HepG2 (cell line): ENCODE results near the gene MTSS2. TPM values are rescaled to one million over a fixed set of nuclear protein-coding genes. Genes with fewer than 3 reads are reported as not detected.

Source experiments
- ASH2L ChIP-seq: fragments of 300-600, 200-600 bp; sonication (generic); IDR thresholded peaks from 2 replicates; pipeline ENCODE4 v1.7.0; 2017; ENCODE audit warnings: low read depth, mild to moderate bottlenecking, moderate library complexity, mixed read lengths, low read length; ENCODE audit not compliant: insufficient read length
- CREBL2 ChIP-seq: sonication (generic); formaldehyde crosslinking; IDR thresholded peaks from 2 replicates; pipeline ENCODE4 v1.8.1; 2023; ENCODE audit warnings: missing genetic modification reagents, mild to moderate bottlenecking, borderline replicate concordance
- KAT8 ChIP-seq: IDR thresholded peaks from 2 replicates; pipeline ENCODE4 v1.6.1; 2016; ENCODE audit warnings: missing genetic modification reagents, missing compliant biosample characterization
- NCOA2 ChIP-seq: sonication (generic); formaldehyde crosslinking; IDR thresholded peaks from 2 replicates; pipeline ENCODE4 v1.8.0; 2022; ENCODE audit warnings: inconsistent platforms
- NR2F1 ChIP-seq, 2 experiments: fragments of 450-650 bp in 1 of 2; formaldehyde crosslinking in 1 of 2; IDR thresholded peaks; 2 replicates each; pipeline versions ENCODE4 v1.5.0 to v1.6.1; 2016 to 2020; ENCODE audit warnings: mild to moderate bottlenecking in 1 of 2, missing compliant biosample characterization in 1 of 2, missing genetic modification reagents in 1 of 2, moderate library complexity in 1 of 2
- POGZ ChIP-seq: sonication (generic); formaldehyde crosslinking; IDR thresholded peaks from 2 replicates; pipeline ENCODE4 v1.4.0; 2020; ENCODE audit warnings: mild to moderate bottlenecking, missing genetic modification reagents
- RBM39 ChIP-seq: fragments of 200-400 bp; formaldehyde crosslinking; IDR thresholded peaks from one replicate; pipeline ENCODE4 v1.6.1; 2018; ENCODE audit warnings: antibody characterized with exemption, mild to moderate bottlenecking, low read depth, low read length; ENCODE audit not compliant: poor library complexity, severe bottlenecking
- SIN3A ChIP-seq: IDR thresholded peaks from 2 replicates; pipeline ENCODE4 v1.6.1; 2011; ENCODE audit warnings: low read depth, mild to moderate bottlenecking, control low read depth, low read length, borderline replicate concordance
- ZGPAT ChIP-seq: IDR thresholded peaks from 2 replicates; pipeline ENCODE4 v1.6.1; 2016; ENCODE audit warnings: mild to moderate bottlenecking
- ZNF17 ChIP-seq: sonication (generic); formaldehyde crosslinking; IDR thresholded peaks from 2 replicates; pipeline ENCODE4 v1.5.0; 2020; ENCODE audit warnings: mild to moderate bottlenecking, missing genetic modification reagents
- ZNF232 ChIP-seq: sonication (generic); formaldehyde crosslinking; IDR thresholded peaks from 2 replicates; pipeline ENCODE4 v1.4.0; 2020; ENCODE audit warnings: missing genetic modification reagents, borderline replicate concordance
- ZNF317 ChIP-seq: sonication (generic); formaldehyde crosslinking; IDR thresholded peaks from 2 replicates; pipeline ENCODE4 v1.5.0; 2020; ENCODE audit warnings: mild to moderate bottlenecking, missing genetic modification reagents
- ZNF605 ChIP-seq: sonication (generic); formaldehyde crosslinking; IDR thresholded peaks from 2 replicates; pipeline ENCODE4 v1.8.0; 2022; ENCODE audit warnings: mild to moderate bottlenecking, missing genetic modification reagents
- polyA plus RNA-seq, 8 experiments: library from polyadenylated mRNA; depleted of rRNA in 3 of 8; stranded (reverse) in 7 of 8; unstranded in 1 of 8; fragments of >200 nt; fragmentation: Illumina TruSeq in 4 of 8; extraction: Trizol in 4 of 8; gene quantifications; 2 replicates each; pipeline versions ENCODE4 v1.2.1 to v1.2.3, GENCODE V29; 2011 to 2016; ENCODE audit warnings: low read depth in 4 of 8, missing spikeins in 1 of 8, mixed read lengths in 1 of 8; ENCODE audit not compliant: insufficient read depth in 1 of 8
- total RNA-seq, 5 experiments: library from RNA; depleted of rRNA; stranded (reverse); fragments of >200 nt; fragmentation: Illumina TruSeq; extraction: Trizol; gene quantifications; 2 replicates each; pipeline ENCODE4 v1.2.3, GENCODE V29; 2016; ENCODE audit warnings: low read depth in 1 of 5
- TF ChIP-seq, protein P1 (sequence below): sonication (generic); formaldehyde crosslinking; IDR thresholded peaks from 2 replicates; pipeline ENCODE4 v1.4.0; 2020; ENCODE audit warnings: missing genetic modification reagents
- TF ChIP-seq, protein P2 (sequence below): IDR thresholded peaks from 2 replicates; pipeline ENCODE4 v1.6.1; 2016; ENCODE audit warnings: low read depth, borderline replicate concordance
- TF ChIP-seq, protein P3 (sequence below): sonication (generic); formaldehyde crosslinking; IDR thresholded peaks from 2 replicates; pipeline ENCODE4 v1.4.0; 2020; ENCODE audit warnings: mild to moderate bottlenecking, missing genetic modification reagents
- TF ChIP-seq, protein P4 (sequence below): sonication (generic); formaldehyde crosslinking; IDR thresholded peaks from 2 replicates; pipeline ENCODE4 v1.8.0; 2022; ENCODE audit warnings: mild to moderate bottlenecking, missing genetic modification reagents, moderate library complexity

Gene MTSS2
- total and polyA plus RNA-seq, 2 of the 13 experiments (the other 11 are each of a cell fraction or from before 2014, with no cell fraction given) = 132 to 242 TPM

DNA sequence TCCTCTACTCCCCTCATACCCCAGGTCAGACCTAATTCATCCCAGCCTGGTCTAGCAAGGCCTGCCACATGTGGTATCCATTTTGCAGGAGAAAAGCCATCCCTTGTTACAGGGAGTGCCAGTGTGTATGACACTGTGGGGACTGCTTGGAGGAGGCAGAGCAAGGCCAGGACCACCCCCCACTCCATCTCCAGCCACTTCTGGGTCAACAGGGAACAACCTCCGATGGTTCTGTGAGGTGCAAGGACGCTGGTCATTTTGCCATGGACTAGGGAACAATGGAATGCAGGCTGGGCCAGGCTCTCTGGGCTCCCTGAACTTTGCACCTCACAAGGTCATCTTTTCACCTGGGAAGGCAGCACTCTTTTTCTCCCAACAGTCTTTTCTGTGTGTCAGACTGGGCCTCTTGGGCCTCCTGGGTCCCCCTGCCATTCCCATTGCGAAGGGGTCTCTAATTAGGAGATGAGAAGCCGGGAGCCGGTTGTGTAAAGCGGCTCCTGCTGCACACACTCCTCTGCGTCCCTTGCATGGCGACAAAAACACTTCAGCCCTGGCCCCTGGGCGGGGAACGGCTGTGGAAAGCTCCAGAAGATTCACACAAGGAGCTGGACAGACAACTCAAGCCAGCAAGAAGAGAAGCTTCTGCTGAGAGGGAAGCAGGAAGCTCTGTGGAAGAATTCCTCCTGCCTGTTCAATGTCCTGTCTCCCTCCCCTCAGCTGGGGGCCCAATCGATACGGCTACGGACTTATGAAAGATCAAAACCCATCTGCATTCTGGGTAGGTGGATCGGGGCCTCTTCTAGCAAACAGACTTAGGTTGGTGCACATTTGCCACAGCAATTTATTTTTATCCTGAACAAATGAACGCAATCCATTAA is 38.5 kb upstream of the MTSS2 start (continued):
- TF ChIP-seq, protein P1, sequence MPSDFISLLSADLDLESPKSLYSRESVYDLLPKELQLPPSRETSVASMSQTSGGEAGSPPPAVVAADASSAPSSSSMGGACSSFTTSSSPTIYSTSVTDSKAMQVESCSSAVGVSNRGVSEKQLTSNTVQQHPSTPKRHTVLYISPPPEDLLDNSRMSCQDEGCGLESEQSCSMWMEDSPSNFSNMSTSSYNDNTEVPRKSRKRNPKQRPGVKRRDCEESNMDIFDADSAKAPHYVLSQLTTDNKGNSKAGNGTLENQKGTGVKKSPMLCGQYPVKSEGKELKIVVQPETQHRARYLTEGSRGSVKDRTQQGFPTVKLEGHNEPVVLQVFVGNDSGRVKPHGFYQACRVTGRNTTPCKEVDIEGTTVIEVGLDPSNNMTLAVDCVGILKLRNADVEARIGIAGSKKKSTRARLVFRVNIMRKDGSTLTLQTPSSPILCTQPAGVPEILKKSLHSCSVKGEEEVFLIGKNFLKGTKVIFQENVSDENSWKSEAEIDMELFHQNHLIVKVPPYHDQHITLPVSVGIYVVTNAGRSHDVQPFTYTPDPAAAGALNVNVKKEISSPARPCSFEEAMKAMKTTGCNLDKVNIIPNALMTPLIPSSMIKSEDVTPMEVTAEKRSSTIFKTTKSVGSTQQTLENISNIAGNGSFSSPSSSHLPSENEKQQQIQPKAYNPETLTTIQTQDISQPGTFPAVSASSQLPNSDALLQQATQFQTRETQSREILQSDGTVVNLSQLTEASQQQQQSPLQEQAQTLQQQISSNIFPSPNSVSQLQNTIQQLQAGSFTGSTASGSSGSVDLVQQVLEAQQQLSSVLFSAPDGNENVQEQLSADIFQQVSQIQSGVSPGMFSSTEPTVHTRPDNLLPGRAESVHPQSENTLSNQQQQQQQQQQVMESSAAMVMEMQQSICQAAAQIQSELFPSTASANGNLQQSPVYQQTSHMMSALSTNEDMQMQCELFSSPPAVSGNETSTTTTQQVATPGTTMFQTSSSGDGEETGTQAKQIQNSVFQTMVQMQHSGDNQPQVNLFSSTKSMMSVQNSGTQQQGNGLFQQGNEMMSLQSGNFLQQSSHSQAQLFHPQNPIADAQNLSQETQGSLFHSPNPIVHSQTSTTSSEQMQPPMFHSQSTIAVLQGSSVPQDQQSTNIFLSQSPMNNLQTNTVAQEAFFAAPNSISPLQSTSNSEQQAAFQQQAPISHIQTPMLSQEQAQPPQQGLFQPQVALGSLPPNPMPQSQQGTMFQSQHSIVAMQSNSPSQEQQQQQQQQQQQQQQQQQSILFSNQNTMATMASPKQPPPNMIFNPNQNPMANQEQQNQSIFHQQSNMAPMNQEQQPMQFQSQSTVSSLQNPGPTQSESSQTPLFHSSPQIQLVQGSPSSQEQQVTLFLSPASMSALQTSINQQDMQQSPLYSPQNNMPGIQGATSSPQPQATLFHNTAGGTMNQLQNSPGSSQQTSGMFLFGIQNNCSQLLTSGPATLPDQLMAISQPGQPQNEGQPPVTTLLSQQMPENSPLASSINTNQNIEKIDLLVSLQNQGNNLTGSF (CRISPR knock-in tag) = peak; percentile 39
- TF ChIP-seq ZNF17 (peak; percentile 59; the same call in 1 of the 2 replicates), CREBL2 (peak; percentile 69), ASH2L (peak; percentile 96), NR2F1 (CRISPR knock-in tag; IDR thresholded peaks at IDR 0.05) (peak; percentile 62 to 74; a peak in 3 of 4 replicates), RBM39 (no peak), KAT8 (peak; percentile 22), SIN3A (no peak), ZGPAT (CRISPR knock-in tag) (peak; percentile 58; the same call in 1 of the 2 replicates), ZNF605 (CRISPR knock-in tag) (peak; percentile 57), POGZ (CRISPR knock-in tag) (peak; percentile 28; the same call in 1 of the 2 replicates), ZNF232 (CRISPR knock-in tag) (peak; percentile 48; the same call in 1 of the 2 replicates), NCOA2 (CRISPR knock-in tag) (peak; percentile 44; the same call in 1 of the 2 replicates), ZNF317 (CRISPR knock-in tag) (peak; percentile 15; the same call in 1 of the 2 replicates)
- TF ChIP-seq, protein P2, sequence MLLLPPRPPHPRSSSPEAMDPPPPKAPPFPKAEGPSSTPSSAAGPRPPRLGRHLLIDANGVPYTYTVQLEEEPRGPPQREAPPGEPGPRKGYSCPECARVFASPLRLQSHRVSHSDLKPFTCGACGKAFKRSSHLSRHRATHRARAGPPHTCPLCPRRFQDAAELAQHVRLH (CRISPR knock-in tag) = peak; percentile 79; the same call in 1 of the 2 replicates
- TF ChIP-seq, protein P3, sequence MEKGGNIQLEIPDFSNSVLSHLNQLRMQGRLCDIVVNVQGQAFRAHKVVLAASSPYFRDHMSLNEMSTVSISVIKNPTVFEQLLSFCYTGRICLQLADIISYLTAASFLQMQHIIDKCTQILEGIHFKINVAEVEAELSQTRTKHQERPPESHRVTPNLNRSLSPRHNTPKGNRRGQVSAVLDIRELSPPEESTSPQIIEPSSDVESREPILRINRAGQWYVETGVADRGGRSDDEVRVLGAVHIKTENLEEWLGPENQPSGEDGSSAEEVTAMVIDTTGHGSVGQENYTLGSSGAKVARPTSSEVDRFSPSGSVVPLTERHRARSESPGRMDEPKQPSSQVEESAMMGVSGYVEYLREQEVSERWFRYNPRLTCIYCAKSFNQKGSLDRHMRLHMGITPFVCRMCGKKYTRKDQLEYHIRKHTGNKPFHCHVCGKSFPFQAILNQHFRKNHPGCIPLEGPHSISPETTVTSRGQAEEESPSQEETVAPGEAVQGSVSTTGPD (CRISPR knock-in tag) = no peak; the same call in 1 of the 2 replicates
- TF ChIP-seq, protein P4, sequence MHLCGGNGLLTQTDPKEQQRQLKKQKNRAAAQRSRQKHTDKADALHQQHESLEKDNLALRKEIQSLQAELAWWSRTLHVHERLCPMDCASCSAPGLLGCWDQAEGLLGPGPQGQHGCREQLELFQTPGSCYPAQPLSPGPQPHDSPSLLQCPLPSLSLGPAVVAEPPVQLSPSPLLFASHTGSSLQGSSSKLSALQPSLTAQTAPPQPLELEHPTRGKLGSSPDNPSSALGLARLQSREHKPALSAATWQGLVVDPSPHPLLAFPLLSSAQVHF (CRISPR knock-in tag) = peak; percentile 74; the same call in 1 of the 2 replicates
